Cortex of kidney (tissue), 1 donor: Measurements from ENCODE around the gene PLA2G15.

Experiments used
- DNase-seq: peaks from one replicate; lab custom pipeline; 2025; lab: John Stamatoyannopoulos, UW

Gene PLA2G15, protein sequence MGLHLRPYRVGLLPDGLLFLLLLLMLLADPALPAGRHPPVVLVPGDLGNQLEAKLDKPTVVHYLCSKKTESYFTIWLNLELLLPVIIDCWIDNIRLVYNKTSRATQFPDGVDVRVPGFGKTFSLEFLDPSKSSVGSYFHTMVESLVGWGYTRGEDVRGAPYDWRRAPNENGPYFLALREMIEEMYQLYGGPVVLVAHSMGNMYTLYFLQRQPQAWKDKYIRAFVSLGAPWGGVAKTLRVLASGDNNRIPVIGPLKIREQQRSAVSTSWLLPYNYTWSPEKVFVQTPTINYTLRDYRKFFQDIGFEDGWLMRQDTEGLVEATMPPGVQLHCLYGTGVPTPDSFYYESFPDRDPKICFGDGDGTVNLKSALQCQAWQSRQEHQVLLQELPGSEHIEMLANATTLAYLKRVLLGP

DNA sequence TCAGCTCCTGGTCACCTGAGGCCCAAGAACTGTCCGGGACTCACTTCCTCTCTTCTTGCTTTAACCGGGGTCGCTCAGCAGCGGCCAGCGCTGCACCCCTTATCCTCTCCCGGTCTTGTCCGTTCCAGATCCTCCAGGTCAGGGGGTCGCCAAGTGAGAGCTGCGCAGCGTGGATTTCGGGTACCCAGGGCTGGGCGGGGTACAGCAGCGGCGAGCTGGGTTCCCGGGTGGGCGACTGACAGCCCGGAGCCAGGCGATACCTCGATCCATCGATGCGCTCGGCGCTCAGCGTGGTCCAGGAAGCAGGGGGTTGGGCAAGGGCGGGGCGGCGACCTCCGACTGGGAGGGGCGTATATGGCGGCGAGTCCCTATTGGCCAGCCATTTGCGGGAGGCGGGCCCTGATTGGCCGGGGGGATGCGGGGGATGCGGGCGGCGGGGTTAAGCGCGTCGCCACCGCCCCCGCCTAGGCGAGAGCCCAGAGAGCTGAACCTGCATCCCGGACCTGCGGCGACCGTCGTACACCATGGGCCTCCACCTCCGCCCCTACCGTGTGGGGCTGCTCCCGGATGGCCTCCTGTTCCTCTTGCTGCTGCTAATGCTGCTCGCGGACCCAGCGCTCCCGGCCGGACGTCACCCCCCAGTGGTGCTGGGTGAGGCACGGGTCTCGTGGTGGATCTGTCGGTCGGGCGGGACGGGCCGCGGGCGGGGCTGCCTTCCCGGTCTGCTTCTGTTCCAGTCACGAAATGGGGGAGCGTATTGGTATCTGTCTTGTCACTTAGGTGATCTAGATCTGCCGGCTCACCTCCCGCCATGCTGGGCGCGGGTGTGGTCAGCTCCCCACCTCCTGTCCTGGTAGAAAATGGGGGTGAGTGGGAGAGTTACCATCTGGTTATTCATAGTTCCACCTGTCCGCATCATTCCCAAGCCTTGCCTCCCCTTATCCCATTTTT, at the start of gene PLA2G15:
TSS of gene PLA2G15 (plus strand) at position 471 of the 951 bp plus-strand sequence. CDS start at position 525, 54 bp downstream.
- DNase-seq = no peak

DNA sequence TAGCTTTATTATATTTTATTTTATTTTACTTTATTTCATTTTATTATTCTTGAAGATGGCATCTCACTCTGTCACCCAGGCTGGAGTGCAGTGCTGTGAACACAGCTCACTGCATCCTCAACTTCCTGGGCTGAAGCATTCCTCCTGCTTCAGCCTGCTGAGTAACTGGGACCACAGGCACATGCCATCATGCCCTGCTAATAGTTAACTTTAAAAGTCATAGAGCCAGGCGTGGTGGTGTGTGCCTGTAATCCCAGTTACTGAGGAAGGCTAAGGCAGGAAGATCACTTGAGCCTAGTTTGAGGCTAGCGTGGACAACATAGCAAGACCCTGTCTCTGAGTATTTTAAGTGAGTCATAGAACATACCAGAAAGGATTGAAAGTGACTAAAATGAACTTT, 47.9 kb upstream of the PLA2G15 start:
- DNase-seq = no peak

DNA sequence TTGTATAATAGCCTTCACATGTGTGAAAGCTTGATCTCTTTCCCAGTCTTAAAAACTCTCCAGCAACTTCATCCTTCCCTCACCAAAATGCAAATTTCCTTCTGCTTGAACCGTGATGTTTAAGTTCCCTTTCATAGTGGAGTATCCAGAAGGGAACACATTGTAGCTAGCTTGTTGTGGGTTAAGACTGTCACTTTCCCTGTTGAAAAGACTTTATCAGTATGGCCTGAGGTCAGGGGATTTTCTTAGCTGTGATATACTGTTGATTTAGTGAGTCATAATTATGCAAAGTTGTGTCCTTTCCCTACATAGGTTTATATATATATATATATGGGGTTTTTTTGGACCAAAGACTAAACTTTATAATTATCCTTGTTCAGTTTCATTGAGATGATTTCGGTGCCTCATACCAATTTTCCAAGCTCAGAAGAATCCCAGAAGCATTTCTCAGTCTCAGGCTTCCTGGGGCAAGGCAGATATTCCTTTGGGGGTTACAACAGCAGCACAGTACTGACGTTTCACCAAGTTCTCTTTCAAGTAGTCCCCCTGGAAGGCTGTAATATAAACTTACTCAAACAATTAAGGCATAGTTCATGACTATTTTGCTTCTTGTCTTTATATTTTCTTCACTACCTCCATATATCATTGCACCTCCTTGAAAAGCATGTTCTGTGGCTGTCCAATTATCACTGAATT, 44.9 kb upstream of the PLA2G15 start:
- no peak for DNase-seq

GRCh38 chr16:68202091-68202519, 43.1 kb upstream of the PLA2G15 start:
- no peak for DNase-seq

GRCh38 chr16:68206245-68206644, 38.9 kb upstream of the PLA2G15 start:
- no peak for DNase-seq

DNA sequence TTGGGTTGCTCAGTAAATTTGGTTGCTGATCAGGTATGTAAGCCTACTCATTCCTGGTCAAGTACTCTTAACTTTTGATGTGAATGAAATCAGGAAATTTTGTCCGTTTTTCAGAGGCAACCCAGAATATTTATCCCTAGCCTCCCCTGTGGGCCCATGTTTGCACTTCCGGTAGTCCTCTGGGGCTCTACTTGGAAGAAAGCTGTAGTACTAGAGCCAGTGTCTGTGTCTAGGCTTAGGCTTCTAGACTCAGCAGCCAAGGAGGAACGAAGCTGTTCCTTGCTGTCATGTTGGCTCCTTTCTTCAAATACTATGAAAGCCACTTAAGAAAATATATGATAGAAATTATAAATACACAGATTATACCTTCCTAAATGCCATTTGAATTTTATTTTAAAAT, 30.4 kb upstream of the PLA2G15 start:
- no peak for DNase-seq

DNA sequence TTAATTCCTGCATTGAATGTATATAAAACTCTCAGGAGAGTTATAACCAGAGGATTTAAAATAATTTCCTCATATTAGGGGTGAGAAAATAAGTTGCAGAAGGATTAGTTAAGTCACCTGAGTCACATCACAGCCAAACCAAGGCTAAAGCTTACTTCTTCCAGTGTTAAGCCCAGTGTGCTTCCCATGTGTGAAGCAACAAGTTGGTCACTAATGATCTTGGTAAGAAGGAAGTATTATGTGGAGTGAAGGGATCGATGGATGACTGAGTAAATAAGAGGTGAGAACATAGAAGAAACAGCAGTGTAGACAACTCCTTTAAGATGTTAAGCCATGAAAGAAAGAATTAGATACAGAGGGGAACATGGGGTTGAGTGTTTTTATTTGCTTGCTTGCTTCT, 29.9 kb upstream of the PLA2G15 start:
- DNase-seq = no peak

DNA sequence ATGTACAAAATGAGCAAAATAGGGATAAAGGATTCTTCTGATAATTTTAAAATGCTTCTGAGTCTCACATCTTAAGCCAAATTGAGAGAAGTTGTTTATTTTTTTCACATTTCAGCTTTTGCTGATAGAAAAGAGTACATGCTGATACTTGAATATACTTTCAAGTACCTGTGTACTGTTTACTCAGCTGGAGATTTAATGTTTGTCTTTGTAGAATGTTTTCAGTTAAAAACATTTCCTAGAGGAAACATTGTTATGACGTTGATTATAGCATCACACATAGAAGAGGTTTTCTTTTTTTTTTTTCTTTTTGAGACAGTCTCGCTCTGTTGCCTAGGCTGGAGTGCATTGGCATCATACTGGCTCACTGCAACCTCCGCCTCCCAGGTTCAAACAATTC, 28.9 kb upstream of the PLA2G15 start:
- DNase-seq = no peak

DNA sequence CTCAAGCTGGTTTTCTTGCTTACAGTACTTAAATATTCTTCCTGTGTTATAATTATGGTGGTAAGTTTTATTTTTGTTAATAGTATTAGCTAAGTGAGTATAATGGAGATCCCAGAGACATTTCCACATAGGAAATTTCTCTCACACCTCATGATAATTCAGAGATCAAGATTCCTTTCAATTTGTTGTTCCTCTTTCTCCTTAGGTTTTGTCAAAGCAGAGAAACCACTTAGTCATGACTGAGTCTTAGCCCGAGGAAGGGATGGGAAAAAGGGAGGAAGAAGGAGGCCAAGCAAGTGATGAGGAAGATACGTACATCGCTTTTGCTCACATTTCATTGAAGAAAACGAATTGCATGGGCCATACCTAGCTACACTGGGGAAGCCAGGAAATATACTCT, 27.7 kb upstream of the PLA2G15 start:
- no peak for DNase-seq

GRCh38 chr16:68219725-68220351, 25.3 kb upstream of the PLA2G15 start:
- no peak for DNase-seq

DNA sequence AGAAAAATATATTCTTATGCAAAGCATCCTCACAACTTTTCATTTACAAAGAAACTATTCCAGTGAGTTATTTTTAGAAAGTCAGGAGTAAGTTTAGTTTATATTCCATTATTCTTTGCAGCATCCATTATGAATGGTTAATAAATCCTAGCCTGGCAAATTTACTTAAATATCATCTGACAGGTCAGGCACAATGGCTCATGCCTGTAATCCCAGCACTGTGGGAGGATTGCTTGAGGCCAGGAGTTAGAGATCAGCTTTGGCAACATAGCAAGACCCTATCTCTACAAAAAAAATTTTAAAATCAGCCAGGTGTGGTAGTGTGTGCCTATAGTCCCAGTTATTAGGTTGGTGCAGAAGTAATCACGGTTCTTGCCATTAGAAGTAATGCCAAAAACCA, 22.1 kb upstream of the PLA2G15 start:
- DNase-seq = no peak

DNA sequence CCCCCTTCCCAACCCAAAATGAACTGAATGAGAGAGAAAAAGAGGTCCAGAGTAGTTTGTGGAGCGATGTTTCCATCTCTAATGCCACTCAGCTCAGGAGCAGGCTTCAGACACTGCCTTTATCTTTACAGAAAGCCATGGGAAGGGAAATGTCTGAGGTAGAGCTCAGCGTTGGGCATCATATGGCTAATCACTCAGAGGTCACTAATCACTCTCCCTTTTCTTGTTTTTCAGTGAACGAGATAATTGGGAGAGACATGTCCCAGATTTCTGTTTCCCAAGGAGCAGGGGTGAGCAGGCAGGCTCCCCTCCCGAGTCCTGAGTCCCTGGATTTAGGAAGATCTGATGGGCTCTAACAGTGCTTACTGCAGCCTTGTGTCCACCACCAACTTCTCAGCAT, 19.1 kb upstream of the PLA2G15 start:
- DNase-seq = no peak

DNA sequence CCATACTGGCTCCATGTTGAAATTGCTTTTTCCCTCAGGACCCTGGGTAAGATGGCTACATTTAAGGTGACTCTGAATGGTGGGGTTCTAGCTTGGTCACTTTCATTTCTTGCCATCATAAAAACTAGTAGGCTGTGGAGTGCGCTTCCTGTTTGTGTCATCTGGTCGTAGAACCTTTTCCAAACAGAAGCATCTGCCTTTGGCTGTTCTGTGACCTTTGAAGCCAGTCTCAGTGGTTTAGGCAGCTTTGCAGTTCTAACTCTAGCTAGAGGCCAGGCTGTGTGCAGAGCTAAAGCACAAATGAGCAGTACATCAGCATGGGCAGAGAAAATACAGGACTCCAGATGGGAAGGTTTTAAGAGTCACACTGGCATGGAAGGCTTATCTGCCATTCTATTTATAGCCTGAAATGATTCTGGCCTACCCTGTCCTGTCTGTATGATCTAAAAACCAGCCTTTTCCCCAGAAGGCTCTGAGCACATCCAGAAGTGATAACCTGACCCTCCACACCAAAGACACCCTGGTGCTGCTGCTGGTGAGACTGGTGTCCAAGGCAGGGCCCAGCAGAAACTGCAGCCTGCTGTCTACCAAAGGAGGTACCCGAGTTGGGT, 17.9 kb upstream of the PLA2G15 start:
- DNase-seq = no peak

- no peak for DNase-seq
These were observed 17.2 kb upstream of the PLA2G15 start for GRCh38 chr16:68227850-68228553.

DNA sequence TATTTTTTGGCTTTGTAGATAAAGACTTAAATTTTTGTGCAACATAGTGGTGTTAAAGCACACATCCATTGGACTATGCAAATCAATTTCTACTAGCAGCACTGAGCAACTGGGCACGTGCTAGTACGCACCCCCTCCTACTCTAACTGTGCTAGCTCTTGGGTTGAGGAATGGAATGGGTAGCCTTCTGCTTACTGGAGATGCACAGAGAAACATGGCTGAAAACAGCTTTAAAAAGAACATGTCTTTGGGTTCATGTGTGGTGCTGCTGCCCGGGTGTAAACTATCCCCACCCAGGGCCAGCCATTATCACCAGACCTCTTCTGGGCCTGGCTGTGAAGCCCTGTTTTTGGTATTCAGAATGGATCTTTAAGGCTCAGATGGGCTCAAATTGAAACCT, 16.5 kb upstream of the PLA2G15 start:
- DNase-seq = no peak

DNA sequence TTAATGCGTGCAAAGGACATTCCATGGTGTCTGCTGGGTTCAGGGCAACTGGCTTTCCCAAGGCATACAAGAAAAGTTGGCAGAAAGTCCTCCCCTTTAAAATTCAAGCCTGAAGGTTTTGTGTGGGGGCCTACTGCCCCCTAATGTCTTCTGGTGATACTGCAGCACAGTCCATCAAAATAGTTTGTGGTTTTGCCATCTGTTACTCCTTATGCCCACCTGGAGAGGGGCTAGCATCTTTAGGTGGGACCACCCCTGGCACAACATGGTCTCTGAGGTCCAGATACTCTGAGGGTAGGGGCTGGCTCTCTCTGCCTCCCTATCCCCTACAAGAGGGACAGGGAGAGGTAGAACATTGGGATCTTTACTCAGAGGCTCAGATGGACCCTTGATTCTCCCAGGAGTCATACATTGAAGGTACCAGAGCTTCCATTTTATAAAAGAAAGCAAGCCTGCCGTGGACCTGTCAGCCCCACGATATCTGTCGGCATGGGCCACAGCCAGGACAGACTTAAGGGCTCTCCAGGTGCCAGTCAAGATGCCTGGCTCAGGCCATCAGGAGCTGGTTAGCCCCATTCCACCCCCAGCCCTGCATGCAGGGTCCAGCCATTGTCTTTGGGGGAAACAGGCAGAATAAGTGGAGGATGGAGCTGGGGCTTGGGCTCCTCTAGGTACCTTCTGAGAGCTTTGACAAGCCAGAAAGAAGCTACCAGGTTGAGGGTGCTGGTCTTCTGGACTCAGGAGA, 15.6 kb upstream of the PLA2G15 start:
- DNase-seq = no peak

DNA sequence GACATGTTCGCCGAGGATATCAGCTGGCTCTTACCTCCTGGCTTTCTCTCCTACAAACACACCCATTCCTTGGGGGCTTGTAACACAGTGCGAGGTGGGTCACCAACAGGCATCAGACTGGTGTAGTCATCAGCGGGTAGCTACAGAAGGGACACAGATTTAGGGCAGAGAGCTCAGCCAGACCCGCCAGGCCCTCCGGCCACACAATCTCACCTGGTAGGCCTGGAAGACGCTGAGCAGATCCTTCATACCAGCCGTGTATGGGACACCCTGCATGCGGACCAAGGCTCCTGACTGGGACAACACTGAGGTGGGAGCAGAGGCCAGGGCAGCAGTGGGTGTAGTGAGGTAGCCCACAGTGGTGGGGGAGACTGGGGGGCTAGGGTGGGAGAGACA, 15.0 kb upstream of the PLA2G15 start:
- no peak for DNase-seq

DNA sequence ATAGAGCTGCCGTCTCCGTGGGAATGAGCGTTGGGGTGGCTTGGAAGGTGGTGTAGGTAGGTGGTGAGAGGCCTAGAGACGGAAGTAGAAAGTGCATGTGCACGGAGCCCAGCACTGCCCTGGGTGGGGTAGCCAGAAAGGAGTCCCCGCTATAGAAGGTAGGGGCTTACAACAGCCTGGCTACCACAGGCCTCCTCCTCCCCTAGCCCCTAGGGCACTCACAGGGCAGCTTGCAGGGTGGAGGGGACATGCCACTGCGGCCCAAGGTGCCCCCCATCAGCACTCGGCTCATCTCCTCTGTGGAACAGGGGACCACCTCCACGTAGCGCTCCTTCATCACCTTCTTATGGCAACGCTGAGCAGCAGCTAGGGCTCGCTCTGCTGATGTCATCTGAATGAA, 14.2 kb upstream of the PLA2G15 start:
- DNase-seq = no peak

- DNase-seq = no peak
These were observed 13.6 kb upstream of the PLA2G15 start for GRCh38 chr16:68231384-68232136.
